Breast epithelium (tissue), 3 donors: ENCODE results near the gene MYD88.

Source experiments
- CTCF ChIP-seq, 3 donors: fragments of 450-650 bp; IDR thresholded peaks; one replicate each; pipeline ENCODE4 v1.5.1; 2016 to 2017; ENCODE audit warnings: antibody characterized with exemption in 3 of 3, mild to moderate bottlenecking in 3 of 3, moderate library complexity in 3 of 3
- POLR2A ChIP-seq: fragments of 450-650 bp; IDR thresholded peaks from one replicate; pipeline ENCODE4 v1.6.1; 2016; ENCODE audit warnings: antibody characterized with exemption, mild to moderate bottlenecking, moderate library complexity
- POLR2AphosphoS5 ChIP-seq, 3 donors: sonication (generic); formaldehyde crosslinking; IDR thresholded peaks; one replicate each; pipeline ENCODE4 v1.6.1; 2017; ENCODE audit warnings: antibody characterized with exemption in 3 of 3

DNA sequence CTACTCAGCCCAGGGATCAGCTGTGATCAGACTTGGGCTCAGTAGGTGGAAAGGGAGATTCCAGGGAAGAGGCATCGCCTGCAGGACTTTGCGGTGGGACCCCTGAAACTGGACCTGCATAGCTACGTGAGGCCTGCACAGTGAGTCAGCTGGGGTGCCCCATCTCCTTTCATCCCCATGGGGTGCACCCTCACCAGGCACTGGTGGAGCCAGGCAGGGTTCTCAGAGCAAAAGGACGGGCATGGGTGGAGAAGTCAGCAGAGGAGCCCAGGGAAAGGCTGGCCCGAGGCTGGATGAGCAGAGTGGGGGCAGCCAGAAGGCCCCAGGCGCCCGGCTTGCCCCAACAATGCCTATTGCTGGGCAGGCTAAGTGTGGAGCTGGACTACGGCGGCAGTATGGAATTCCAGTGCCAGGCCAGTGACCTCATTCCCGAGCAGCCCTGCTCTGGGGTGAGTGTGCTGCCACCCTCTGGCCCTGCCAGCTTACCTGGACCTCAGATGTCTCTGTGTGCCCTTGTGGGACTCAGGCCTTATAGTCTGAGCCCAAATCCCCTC lies 21.2 kb upstream of the MYD88 start:
- TF ChIP-seq POLR2A (no peak), CTCF (IDR thresholded peaks at IDR 0.05) (no peak), POLR2AphosphoS5 (IDR thresholded peaks at IDR 0.05) (no peak)
